Measurements from ENCODE around the gene HEMGN. TPM values are rescaled to one million over a fixed set of nuclear protein-coding genes. Genes with fewer than 3 reads are reported as not detected.

Gene HEMGN
- total and polyA plus RNA-seq, 2 of the 8 experiments (the other 6 are each of a cell fraction or from before 2014, with no cell fraction given): not detected

DNA sequence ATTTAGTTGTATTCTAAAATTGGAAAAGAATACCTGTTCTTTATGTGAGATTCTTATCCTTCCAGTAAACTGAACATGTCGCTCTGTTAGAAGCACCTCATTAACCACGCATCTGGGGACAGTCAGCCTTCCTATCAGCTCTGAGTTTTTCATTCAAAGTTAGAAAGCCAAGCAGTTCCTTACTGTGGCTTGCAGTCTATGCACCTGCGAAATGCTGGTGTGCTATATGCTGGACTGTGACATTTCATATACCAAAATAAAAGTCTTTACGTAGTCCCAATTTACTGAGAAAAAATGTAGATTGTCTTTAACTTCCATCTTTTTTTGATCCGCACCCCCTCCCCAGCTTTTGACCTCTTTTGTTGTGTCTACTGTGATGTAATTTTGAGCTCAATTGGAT lies 49.5 kb upstream of the HEMGN start:
- Histone ChIP-seq H2BK12ac (ENCODE audit: low read depth, low read length) (no peak overlapping the region), H2BK20ac (ENCODE audit: low read length) (no peak overlapping the region), H3K79me1 (ENCODE audit: low read depth, low read length) (peaks cover 6% of the 10 kb centered on the region; the same call in 1 of the 2 replicates), H3K27me3 (replicated peaks in 1 of 4; ENCODE audit: control insufficient read depth in 3 of 4, extremely low read depth in 1 of 4, insufficient read depth in 3 of 4, low read length in 3 of 4) (peaks cover 8 to 31% (median 22%) of the 10 kb centered on the region in 4 experiments), H2AK5ac (ENCODE audit: low read depth, low read length) (no peak overlapping the region), H3K4me1 (replicated peaks in 1 of 4; ENCODE audit: control insufficient read depth in 3 of 4, insufficient read depth in 4 of 4, low read length in 3 of 4) (peaks cover 0 to 7% (median 2%) of the 10 kb centered on the region in 4 experiments; a peak in 2 of 7 replicates), H4K91ac (replicated peaks; ENCODE audit: insufficient read length, low read length) (no peak overlapping the region), H2AFZ (ENCODE audit: low read length) (no peak overlapping the region), H3K4me3 (ENCODE audit: extremely low read depth in 1 of 4, insufficient read depth in 2 of 4, low read depth in 3 of 4, low read length in 4 of 4) (no peak overlapping the region), H2BK5ac (ENCODE audit: low read depth, low read length) (no peak overlapping the region), H3K23me2 (ENCODE audit: low read depth, low read length) (peaks cover 11% of the 10 kb centered on the region; the same call in 1 of the 2 replicates), H3K9me3 (ENCODE audit: insufficient read depth in 2 of 2, low read depth in 1 of 2, low read length in 1 of 2) (peaks cover 0 to 5% of the 10 kb centered on the region in 2 experiments; a peak in 1 of 4 replicates), H2BK120ac (replicated peaks; ENCODE audit: low read depth, low read length) (no peak overlapping the region), H2BK15ac (ENCODE audit: low read length) (no peak overlapping the region), H3K14ac (ENCODE audit: insufficient read length) (no peak overlapping the region), H3K27ac (ENCODE audit: low read depth, low read length) (no peak overlapping the region), H4K5ac (ENCODE audit: insufficient read length, low read depth, low read length) (no peak overlapping the region), H3K79me2 (ENCODE audit: control insufficient read depth in 1 of 2, insufficient read depth in 2 of 2, low read length in 2 of 2) (peaks cover 10 to 64% of the 10 kb centered on the region in 2 experiments), H4K8ac (ENCODE audit: extremely low read depth, insufficient read depth, low read length) (no peak overlapping the region), H3K56ac (replicated peaks; ENCODE audit: insufficient read length, low read depth, low read length) (no peak overlapping the region), H3K36me3 (ENCODE audit: control insufficient read depth in 2 of 4, insufficient read depth in 4 of 4, low read length in 3 of 4) (no peaks in the 10 kb centered on the region), H3K4ac (replicated peaks; ENCODE audit: insufficient read length, low read depth, low read length) (no peak overlapping the region), H3K9ac (replicated peaks in 1 of 4; ENCODE audit: extremely low read depth in 1 of 4, low read depth in 3 of 4, low read length in 3 of 4) (no peak overlapping the region), H3K18ac (ENCODE audit: extremely low read depth, low read length) (no peak overlapping the region), H3K4me2 (ENCODE audit: insufficient read depth in 1 of 2, low read depth in 2 of 2, low read length in 2 of 2) (no peak overlapping the region), H4K20me1 (replicated peaks in 1 of 2; ENCODE audit: control insufficient read depth in 1 of 2, insufficient read depth in 2 of 2, low read length in 2 of 2) (peaks cover 26 to 30% of the 10 kb centered on the region in 2 experiments), H3K23ac (ENCODE audit: insufficient read length) (no peak overlapping the region)
- FAIRE-seq (no peak), DNase-seq (ENCODE audit: low read depth in 1 of 2, low spot score in 2 of 2) (no peak)
- WGBS, 2 experiments (ENCODE audit: extremely low coverage in 1 of 2, insufficient coverage in 1 of 2, insufficient read length in 1 of 2, insufficient replicate concordance in 2 of 2, low coverage in 1 of 2, low lambda C conversion rate in 2 of 2, missing lambda C conversion rate in 1 of 2): 85% methylated on average over 5 of the region's 5 CpGs; no CpG with 5 or more reads in 1 of the 2 experiments
- ChIA-PET CTCF (ENCODE audit: partially characterized antibody) (interaction anchor here (0.8 to 1.2 kb wide), 2 partner anchors 21 to 47 kb away, joined by 4 read pairs; no protein-coding TSS in a partner anchor), POLR2A (ENCODE audit: partially characterized antibody) (interaction anchor here (1.3 kb wide), 1 partner anchor 58 kb away, joined by 3 read pairs; no protein-coding TSS in a partner anchor)
- TF ChIP-seq CTBP2 (IDR thresholded peaks at IDR 0.05; ENCODE audit: borderline replicate concordance, insufficient read depth, insufficient read length, low read length) (no peak), JUN (IDR thresholded peaks at IDR 0.05; ENCODE audit: low read depth, low read length) (no peak), CBX5 (IDR thresholded peaks at IDR 0.05; ENCODE audit: low read depth, low read length) (no peak), SIN3A (conservative IDR thresholded peaks at IDR 0.05 in 1 of 2, IDR thresholded peaks at IDR 0.05 in 1 of 2; ENCODE audit: low read depth in 1 of 2, low read length in 2 of 2) (no peak), POLR2A (IDR thresholded peaks at IDR 0.05; ENCODE audit: control extremely low read depth in 1 of 2, low read depth in 2 of 2, low read length in 2 of 2) (no peak), RFX5 (IDR thresholded peaks at IDR 0.05; ENCODE audit: borderline replicate concordance, low read depth, low read length) (no peak), ATF3 (IDR thresholded peaks at IDR 0.05; ENCODE audit: insufficient read depth, low read depth, low read length) (no peak), FOSL1 (IDR thresholded peaks at IDR 0.05; ENCODE audit: insufficient read depth, low read depth, low read length) (no peak), RBBP5 (IDR thresholded peaks at IDR 0.05; ENCODE audit: borderline replicate concordance, low read depth, low read length) (no peak), TAF1 (IDR thresholded peaks at IDR 0.05; ENCODE audit: low read depth, low read length) (no peak)
- TF ChIP-seq, protein P1, sequence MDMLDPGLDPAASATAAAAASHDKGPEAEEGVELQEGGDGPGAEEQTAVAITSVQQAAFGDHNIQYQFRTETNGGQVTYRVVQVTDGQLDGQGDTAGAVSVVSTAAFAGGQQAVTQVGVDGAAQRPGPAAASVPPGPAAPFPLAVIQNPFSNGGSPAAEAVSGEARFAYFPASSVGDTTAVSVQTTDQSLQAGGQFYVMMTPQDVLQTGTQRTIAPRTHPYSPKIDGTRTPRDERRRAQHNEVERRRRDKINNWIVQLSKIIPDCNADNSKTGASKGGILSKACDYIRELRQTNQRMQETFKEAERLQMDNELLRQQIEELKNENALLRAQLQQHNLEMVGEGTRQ (IDR thresholded peaks at IDR 0.05; ENCODE audit: low read length): no peak
